Central memory CD4-positive, alpha-beta T cell (primary cell): ENCODE data around the gene KRTAP12-4.
"Not testable (repeated sequence)": the region's sequence is repeated elsewhere in the genome, so short reads cannot be mapped to it uniquely, and the experiment has no call there.

Experiments
- DNase-seq: peaks from one replicate; pipeline ENCODE4 v3.0.0; 2022
- total RNA-seq, 3 experiments: gene quantifications; one replicate each; lab custom pipeline; 2026; lab: John Stamatoyannopoulos, UW

Gene KRTAP12-4, protein sequence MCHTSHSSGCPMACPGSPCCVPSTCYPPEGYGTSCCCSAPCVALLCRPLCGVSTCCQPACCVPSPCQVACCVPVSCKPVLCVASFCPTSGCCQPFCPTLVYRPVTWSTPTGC
- 0 reads per million in 3 experiments for total RNA-seq

DNA sequence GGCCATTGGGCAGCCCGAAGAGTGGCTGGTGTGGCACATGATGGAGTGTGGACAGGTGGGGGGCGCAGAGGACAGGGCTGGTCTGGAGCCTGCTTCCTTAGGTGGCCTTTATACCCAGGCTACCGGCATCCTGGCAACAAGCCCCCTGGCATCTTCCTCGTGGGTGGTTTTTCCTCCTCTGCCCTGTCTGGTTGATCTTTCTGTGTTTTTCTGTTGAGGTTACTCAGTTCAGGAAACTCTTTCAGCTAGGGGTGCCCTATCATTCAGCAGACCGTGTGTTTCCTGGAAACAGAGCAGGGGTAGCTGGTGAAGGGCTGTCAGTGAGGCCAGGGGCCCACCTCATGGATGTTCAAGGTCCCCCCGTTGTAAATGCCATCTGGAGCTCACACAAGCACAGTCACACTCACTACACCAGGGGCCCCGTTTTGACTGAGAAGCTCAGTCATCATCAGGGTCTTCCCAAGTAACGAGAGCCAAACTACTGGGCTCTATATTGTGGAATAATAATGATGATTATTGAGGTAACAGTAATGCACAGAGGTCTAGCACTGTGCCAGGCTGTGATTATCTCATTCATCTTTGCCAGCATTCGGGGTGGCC lies at the start of gene KRTAP12-4:
TSS of gene KRTAP12-4 (minus strand) at position 84 of the 600 bp plus-strand sequence. CDS start at position 39, 45 bp downstream.
- no peak for DNase-seq

DNA sequence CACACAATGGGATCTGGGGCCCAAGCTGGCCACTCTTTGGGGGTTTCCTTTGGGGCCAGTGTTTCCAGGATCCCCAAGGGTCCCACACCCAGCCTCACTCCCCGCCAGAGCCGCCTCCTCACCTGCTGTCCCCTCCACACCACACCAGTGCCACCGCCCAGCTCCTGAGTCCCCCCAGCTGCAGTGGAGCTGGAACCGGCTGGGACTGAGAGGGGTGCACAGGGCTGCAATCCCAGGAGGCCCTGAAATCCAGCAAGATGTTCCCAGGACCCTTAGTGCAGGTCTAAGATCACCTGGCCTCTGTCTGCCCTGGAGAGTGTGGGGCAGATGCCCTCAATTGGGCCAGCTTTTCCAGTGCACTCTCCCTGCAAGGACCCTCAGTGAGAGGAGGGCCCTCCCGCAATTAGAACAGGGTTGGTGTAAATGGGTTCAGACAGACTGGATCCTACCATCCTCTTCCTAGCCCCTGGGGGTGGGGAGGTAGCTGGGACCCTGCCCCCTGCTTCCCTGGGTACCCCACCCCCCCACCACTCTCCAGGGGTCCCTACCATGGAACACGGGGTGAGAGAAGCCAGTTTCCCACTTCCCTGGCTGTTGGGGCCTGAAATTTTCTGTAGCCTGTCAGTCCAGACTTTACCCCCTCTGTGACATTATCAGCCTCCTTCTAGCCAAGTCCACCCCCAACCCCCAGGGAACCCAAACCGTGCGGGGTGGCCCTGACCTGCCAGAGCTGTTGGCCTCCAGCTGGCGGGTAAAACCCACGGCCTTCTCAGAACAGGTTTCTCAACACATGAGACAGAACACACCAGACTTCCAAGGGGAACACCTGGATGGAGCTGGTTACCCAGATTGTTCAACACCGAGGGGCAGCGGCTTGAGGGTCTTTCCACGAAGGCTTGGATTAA lies 49.5 kb upstream of the KRTAP12-4 start:
- DNase-seq = no peak

DNA sequence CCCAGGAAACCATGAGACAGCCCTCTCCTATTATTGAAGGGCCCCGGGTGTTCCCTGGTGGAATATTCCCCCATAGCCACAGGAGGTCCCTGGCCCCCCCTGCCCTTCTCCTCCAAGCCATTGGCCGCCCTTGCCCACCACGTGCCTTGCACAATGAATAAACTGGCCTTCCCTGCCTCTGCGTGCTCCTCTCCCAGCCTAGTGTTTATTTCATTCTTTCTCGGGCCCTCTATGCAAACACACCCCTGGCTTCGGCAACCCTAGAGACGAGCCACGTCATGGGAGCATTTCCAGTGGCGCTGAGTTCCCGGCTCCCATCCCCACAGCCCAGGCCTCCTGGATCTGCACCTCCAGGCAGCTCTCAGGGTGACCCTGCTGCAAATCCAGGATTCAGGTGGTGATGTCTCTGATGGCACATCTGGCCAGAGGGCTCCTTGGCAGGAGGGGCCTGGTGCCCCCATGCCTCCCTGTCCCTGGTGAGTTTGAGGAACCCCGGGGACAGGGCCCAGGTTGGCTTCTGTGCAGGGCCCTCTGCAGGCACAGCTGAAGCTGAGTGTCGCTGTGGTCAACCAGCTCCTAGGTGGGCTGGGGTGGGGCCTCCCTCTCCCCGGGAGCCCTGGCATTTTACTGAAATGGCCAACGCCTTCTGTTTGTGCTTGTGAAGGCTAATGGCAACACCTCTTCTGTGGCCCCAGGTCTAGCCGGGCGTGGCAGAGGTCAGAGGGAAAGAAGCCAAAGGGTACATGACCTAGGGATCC lies 48.7 kb upstream of the KRTAP12-4 start:
- no peak for DNase-seq

DNA sequence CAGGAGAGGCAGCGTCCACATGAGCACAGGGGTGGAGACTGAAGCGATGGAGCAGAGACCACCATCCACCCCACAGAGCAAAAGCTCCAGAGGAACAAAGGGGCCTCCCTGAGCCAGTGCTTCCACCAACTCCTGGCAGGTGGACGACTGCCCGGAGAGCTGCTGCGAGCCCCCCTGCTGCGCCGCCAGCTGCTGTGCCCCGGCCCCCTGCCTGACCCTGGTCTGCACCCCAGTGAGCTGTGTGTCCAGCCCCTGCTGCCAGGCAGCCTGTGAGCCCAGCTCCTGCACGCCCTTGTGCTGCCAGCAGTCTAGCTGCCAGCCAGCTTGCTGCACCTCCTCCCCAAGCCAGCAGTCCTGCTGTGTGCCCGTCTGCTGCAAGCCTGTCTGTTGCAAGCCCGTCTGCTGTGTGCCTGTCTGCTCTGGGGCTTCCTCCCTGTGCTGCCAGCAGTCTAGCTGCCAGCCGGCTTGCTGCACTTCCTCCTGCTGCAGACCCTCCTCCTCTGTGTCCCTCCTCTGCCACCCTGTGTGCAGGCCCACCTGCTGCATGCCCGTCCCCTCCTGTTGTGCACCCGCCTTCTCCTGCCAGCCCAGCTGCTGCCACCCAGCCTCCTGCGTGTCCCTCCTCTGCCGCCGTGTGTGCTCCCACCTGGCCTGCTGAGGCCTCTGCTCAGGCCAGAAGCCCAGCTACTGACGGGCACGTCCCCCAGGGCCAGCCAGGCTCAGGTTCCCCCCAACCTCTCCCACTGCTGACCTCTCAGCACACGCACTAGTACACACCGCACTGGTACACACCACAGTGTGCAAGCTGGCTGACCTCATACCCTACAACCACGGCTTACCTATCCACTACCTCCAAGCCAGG lies 47.9 kb upstream of the KRTAP12-4 start:
- no peak for DNase-seq

DNA sequence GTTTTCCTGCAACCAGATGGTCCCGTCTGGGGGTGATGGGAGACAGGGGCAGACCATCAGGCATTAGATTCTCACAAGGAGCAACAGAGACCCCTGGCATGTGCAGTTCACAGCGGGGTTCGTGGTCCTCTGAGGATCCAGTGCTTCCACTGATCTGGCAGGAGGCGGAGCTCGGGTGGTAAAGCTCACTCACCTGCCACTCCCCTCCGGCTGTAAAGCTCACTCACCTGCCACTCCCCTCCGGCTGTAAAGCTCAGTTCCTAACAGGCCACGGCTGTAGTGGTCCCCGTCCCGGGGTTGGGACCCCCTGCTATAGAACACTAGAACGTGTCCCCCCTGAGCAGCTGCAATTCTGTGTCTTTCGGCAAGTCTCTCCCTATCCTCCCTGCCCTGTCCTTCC lies 47.1 kb upstream of the KRTAP12-4 start:
- DNase-seq = no peak

DNA sequence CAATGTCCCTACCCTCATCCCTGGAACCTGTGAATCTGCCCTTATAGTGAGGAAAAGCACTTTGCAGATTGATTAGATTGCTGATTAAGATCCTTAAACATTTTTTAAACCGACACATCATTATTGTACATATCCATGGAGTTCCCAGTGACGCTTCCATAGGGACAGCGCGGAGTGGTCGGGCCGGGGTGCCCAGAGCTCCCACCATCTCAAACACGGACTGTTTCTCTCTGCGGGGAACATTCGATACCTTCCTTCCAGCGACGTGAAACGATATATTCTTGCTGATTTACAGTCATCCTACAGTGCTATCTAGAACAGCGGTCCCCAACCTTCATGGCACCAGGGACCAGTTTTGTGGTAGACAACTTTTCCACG lies 46.6 kb upstream of the KRTAP12-4 start:
- no peak for DNase-seq

DNA sequence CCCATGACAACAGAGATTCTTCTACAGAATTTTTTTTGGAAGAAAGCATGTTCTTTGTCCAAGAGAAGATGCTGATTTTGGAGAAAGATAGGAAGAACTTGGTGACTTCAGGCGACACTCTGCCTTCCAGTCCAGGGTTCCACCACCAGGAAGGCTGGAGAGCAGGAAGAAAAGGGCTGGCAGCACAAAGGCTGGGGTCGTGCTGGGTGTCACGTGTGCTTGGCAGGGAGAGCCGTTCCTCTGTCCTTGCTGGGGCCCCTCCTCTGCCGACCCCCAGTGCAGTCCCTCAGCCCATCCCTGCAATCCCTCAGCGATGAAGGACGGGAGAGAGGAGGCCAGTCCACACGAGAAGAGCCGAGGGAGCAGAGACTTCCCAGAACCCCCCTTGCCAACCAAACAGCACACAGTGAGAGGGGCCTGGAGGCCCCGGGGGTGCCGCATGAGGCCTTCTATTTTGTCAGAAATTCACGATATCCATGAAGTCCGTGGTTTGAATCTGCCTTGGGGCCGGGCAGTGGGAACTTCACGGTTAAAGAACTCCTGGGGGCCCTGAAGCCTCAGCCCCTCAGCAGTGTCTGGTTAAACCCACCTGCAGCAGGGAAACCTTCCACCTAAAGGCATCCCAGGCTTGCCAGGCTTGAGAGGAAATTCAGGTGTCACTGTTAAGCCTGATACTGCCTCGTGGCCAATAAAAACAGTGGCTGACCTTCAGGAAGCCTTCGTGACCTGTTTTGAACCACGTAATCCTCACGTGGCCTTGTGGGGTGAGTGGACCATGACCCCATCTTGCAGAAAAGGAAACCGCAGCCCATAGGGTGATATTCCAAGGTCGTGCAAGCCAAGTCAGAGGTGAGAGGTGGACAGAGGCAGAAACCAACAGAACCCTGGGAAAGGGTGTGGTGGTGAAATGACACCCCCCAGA lies 45.9 kb upstream of the KRTAP12-4 start:
- no peak for DNase-seq

DNA sequence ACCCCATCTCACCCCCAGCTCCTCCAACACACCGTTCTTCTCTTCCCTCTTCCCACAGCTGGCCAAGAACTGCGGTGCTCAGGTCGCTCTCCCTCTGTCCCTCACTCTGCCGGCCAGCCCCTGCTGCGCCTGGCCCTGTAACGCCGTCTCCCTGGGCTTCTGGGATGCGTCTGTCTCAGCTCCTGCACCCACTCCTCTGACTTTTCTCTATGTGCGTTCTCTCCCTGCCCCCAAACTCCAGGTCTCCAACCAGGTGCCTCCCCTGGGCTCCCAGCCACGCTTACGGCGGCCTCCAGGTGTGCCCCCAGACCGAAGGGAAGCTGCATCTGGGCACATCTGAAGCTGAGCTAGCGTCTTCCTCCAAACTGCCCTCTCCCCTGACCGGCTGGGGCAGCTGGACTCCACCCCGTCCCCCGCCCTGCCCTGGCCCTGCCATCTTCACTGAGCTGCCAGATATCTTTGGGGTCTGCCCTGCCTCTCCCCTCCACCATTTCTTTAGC lies 45.1 kb upstream of the KRTAP12-4 start:
- DNase-seq = no peak

DNA sequence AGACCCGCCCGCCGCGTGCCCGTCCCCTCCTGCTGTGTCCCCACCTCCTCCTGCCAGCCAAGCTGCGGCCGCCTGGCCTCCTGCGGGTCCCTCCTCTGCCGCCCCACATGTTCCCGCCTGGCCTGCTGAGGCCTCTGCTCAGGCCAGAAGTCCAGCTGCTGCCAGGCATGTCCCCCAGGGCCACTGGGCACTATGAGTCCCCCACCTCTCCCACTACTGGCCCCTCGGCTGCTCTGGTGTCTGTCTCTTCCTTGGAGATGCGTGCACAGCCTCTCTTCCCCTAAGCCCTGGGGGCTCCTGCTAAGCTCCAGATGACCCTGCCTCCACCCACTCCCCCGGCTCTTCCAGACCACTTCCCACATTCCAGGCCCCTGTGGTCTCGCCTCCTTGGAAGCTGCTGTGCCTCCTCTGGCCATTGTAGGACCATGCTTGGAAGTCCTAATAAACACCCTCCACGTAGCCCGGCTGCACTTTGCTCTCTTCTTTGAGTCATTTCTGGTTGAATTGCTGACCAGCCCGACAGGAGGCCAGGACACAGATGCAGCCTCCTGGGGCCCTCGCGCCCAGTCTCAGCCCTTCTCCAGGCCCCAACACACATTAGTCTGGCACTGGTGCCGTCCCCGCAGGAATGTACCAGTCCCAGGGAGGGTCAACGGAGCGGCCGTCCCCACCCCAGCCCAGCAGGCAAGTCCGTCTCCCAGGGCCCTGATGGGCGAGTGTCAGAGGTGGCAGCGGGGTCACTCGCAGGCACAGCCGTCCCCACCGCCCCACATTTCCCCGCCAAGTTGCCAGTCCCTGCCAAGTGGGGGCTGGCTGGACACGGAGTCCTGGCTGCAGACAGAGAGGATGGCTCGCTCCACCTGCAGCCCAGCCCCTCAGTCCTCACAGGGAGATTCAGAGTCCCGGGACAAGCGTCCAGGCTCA lies 43.6 kb upstream of the KRTAP12-4 start:
- no peak for DNase-seq

DNA sequence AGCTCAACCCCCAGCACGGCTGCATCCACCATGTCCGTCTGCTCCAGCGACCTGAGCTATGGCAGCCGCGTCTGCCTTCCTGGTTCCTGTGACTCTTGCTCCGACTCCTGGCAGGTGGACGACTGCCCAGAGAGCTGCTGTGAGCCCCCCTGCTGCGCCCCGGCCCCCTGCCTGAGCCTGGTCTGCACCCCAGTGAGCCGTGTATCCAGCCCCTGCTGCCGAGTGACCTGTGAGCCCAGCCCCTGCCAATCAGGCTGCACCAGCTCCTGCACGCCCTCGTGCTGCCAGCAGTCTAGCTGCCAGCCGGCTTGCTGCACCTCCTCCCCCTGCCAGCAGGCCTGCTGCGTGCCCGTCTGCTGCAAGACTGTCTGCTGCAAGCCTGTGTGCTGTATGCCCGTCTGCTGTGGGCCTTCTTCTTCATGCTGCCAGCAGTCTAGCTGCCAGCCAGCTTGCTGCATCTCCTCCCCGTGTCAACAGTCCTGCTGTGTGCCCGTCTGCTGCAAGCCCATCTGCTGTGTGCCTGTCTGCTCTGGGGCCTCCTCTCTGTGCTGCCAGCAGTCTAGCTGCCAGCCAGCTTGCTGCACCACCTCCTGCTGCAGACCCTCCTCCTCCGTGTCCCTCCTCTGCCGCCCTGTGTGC lies 42.8 kb upstream of the KRTAP12-4 start, which contains the start of gene KRTAP10-12:
TSS of gene KRTAP10-12 (plus strand) at position 1 of the 639 bp plus-strand sequence. CDS start at position 31, 30 bp downstream.
- DNase-seq = not testable (repeated sequence)

DNA sequence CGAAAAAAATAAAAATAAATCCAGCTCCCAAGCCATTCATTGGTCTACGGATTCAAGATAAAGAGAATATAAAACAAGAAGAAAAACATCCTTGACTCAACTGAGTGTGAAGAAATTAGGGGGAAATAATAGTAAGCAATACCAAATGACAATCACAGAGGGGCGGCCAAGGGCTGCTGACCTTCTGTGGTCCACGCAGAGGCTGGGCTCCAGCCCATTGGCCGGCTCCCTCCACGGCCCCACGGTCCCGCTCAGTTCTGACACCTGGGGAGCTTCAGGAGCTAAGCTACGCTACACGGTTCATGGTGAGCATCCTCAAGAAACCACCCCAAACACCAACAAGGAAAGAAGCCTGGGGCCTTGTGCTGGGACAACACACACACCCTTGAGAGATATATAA lies 42.1 kb upstream of the KRTAP12-4 start:
- no peak for DNase-seq

DNA sequence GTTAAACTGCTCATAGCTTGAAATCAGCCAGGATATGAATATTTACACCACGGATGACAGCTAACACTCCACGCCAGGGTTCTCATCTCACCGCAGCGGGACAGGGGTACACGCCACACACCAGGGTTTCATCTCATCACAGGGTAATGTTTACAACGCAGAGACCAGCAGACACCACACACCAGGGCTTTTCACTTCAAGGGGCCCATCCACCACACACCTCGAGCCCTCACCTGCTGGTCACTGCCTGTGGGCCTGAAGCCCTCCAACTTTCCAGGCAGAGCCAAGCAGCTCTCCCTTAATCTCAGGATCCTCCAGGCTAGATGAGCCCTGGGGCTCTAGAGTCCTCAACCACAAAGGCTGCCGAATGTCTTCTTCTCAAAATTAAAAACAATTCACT lies 41.2 kb upstream of the KRTAP12-4 start:
- DNase-seq = no peak

DNA sequence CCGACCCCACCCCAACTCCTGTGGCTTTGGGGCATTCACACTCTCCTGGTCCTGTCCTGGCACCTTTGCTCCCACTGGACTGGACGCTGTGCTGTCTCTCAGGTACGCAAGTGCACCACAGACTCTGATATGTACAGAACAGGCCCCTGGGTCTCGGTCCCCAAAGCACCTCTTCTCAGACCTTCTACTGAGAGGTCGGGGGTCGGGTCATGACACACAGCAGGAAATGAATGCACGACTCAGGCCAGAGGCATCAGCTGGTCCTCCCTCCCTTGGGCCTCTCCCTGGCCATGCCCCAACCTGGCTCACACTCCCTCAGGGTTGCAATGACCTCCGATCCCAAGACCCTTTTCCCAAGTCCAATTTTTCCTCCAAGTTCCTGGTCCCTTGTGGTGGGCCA lies 40.7 kb upstream of the KRTAP12-4 start:
- no peak for DNase-seq

DNA sequence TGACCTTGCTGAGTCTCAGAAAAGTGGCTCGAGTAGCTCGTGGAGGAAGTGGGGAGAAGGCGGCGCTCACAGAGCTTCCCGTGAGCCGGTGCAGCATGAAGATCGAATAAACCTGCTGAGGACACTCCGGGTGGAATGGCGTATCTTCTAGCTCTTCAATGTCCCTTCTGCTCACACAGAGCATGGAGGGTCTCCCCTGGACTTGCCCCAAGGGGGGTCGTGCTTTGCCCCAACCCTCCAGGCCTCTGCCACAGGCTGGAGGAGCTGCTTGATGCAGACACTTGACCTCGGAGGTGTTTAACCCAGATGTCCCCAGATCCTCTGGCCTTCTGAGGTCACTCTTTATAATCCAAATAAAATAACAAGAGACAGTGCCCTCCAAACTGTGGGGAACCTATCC lies 40.3 kb upstream of the KRTAP12-4 start:
- DNase-seq = no peak

DNA sequence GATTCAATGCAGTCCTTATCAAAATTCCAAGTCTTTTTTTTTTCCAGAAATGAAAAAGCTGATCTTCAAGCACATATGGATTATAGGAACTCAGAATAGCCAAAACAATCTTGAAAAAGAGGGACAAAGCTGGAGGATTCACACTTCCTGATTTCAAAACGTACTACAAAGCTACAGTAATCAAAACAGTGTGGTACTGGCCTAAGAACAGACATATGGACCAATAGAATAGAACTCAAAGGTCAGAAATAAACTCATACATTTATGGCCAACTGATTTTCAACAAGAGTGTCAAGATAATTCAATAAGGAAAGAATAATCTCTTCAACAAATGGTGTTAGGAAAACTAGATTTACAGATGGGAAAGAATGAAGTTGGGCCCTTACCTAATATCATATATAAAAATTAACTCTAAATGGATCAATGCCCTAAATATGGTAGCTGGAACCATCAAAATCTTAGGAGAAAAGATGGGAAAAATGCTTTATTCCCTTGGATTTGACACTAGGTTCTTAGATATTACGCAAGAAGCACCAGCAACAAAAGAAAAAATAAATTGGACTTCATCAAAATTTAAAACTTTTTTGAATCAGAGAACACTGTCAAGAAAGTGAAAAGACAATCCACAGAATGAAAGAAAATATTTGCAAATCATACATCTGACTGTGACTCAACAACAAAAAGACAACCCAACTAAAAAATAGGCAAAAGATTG lies 38.5 kb upstream of the KRTAP12-4 start:
- no peak for DNase-seq

DNA sequence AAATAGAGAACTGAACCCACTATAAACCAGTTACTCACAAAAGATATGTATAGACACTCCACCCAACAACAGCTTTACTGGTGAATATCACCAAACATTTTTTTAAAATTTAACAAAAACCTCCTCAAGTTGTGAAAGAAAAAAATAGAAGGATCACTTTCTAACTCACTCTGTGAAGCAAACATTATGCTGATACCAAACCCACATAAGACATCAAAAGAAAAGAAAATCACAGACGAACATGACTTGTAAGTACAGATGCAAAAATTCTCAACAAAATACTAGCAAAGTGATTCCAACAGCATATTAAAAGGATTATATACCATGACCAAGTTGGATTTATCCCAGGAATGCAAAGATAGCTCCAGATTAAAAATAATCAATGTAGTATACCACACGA lies 37.2 kb upstream of the KRTAP12-4 start:
- DNase-seq = no peak

DNA sequence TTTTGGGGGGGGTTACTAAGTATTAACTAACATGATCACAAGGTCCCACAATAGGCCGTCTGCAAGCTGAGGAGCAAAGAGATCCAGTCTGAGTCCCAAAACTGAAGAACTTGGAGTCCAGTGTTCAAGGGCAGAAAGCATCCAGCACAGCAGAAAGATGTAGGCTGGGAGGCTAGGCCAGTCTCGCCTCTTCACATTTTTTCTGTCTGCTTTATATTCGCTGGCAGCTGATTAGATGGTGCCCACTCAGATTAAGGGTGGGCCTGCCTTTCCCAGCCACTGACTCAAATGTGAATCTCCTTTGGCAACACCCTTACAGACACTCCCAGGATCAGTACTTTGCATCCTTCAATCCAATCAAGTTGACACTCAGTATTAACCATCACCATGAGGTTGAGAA lies 35.3 kb upstream of the KRTAP12-4 start:
- not testable (repeated sequence) for DNase-seq

DNA sequence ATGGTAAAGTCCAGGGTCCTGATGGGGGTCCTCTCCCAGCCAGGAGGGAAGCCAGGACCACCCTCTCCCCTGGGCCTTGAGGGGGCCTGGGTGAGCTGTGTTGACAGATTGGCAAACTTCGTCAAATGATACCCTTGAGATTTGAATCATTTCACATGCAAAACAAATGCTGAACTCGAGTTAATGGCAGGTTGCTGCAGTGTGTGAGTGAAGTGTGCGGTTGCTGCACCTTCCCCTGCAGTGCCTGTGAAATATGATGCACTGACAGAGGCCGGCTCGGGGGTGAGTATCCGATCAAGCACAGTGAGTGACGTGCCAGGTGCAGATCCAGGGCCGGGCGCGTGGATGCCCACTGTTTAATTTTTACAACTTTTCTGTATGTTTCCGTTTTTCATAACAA lies 33.2 kb upstream of the KRTAP12-4 start:
- no peak for DNase-seq
